H1 (cell line): ENCODE measurements around the gene ZNF646. TPM values are rescaled to one million over a fixed set of nuclear protein-coding genes. Genes with fewer than 3 reads are reported as not detected.

ENCODE experiments used
- CTCF ChIA-PET: fragments of 300-600 bp; sonication (Branson Sonifier 250); formaldehyde crosslinking; loops from one replicate; lab custom pipeline; 2021; ENCODE audit not compliant: partially characterized antibody; lab: Charles Lee
- POLR2A ChIA-PET: fragments of 300-600 bp; sonication (Branson Sonifier 250); formaldehyde crosslinking; loops from one replicate; lab custom pipeline; 2021; ENCODE audit warnings: inconsistent platforms; ENCODE audit not compliant: partially characterized antibody; lab: Charles Lee
- DNase-seq, 2 experiments: peaks; one replicate each; pipeline versions ENCODE4 v3.0.0 to v3.0.0-alpha.2; 2010 to 2022; ENCODE audit warnings: low spot score in 2 of 2, low read depth in 1 of 2, mixed read lengths in 1 of 2
- FAIRE-seq: peaks from 2 replicates; lab custom pipeline; 2011; peaks lifted over from hg19 to GRCh38; lab: Jason Lieb, UNC
- H2AFZ ChIP-seq: 2 replicates; pipeline ENCODE4 v1.8.1; 2012; ENCODE audit warnings: low read length, inconsistent platforms
- H2AK5ac ChIP-seq: 2 replicates; pipeline ENCODE4 v1.6.1; 2013; ENCODE audit warnings: low read depth, low read length
- H2BK120ac ChIP-seq: replicated peaks from 2 replicates; pipeline ENCODE3; 2013; ENCODE audit warnings: low read depth, low read length, inconsistent platforms
- H2BK12ac ChIP-seq: 2 replicates; pipeline ENCODE4 v1.6.1; 2013; ENCODE audit warnings: low read depth, low read length
- H2BK15ac ChIP-seq: 2 replicates; pipeline ENCODE4 v1.6.1; 2013; ENCODE audit warnings: low read length
- H2BK20ac ChIP-seq: 2 replicates; pipeline ENCODE4 v1.6.1; 2013; ENCODE audit warnings: low read length
- H2BK5ac ChIP-seq: 2 replicates; pipeline ENCODE4 v1.6.1; 2013; ENCODE audit warnings: low read depth, low read length
- H3K14ac ChIP-seq: 2 replicates; pipeline ENCODE4 v1.6.1; 2013; ENCODE audit warnings: inconsistent platforms; ENCODE audit not compliant: insufficient read length
- H3K18ac ChIP-seq: 2 replicates; pipeline ENCODE4 v1.6.1; 2013; ENCODE audit warnings: low read length; ENCODE audit errors: extremely low read depth
- H3K23ac ChIP-seq: 2 replicates; pipeline ENCODE4 v1.6.1; 2013; ENCODE audit warnings: inconsistent platforms; ENCODE audit not compliant: insufficient read length
- H3K23me2 ChIP-seq: 2 replicates; pipeline ENCODE4 v1.6.1; 2013; ENCODE audit warnings: low read depth, low read length
- H3K27ac ChIP-seq: 2 replicates; pipeline ENCODE4 v1.6.1; 2011; ENCODE audit warnings: low read depth, low read length, inconsistent platforms
- H3K27me3 ChIP-seq, 4 experiments: replicated peaks in 1 of 4; 1 replicate in 1 of 4; 2 replicates in 3 of 4; pipeline versions ENCODE4 v1.6.1 to v1.8.1; 2011 to 2013; ENCODE audit warnings: low read length in 3 of 4, mild to moderate bottlenecking in 3 of 4, inconsistent platforms in 2 of 4, mixed read lengths in 2 of 4, moderate library complexity in 1 of 4; ENCODE audit not compliant: control insufficient read depth in 3 of 4, insufficient read depth in 3 of 4; ENCODE audit errors: extremely low read depth in 1 of 4
- H3K36me3 ChIP-seq, 4 experiments: 2 replicates each; pipeline versions ENCODE4 v1.6.1 to v1.8.1; 2011 to 2013; ENCODE audit warnings: mild to moderate bottlenecking in 4 of 4, low read length in 3 of 4, moderate library complexity in 2 of 4, control low read depth in 1 of 4, inconsistent platforms in 1 of 4; ENCODE audit not compliant: insufficient read depth in 4 of 4, control insufficient read depth in 2 of 4
- H3K4ac ChIP-seq: replicated peaks from 2 replicates; pipeline ENCODE3; 2013; ENCODE audit warnings: low read length, low read depth, mixed read lengths, inconsistent platforms; ENCODE audit not compliant: insufficient read length
- H3K4me1 ChIP-seq, 4 experiments: replicated peaks in 1 of 4; 1 replicate in 1 of 4; 2 replicates in 3 of 4; pipeline versions ENCODE4 v1.6.1 to v1.8.1; 2011 to 2013; ENCODE audit warnings: low read length in 3 of 4, inconsistent platforms in 2 of 4, mixed read lengths in 1 of 4; ENCODE audit not compliant: insufficient read depth in 4 of 4, control insufficient read depth in 3 of 4
- H3K4me2 ChIP-seq, 2 experiments: 2 replicates each; pipeline versions ENCODE4 v1.6.1 to v1.8.1; 2011 to 2013; ENCODE audit warnings: low read depth in 2 of 2, low read length in 2 of 2, control low read depth in 1 of 2, inconsistent platforms in 1 of 2, mild to moderate bottlenecking in 1 of 2; ENCODE audit not compliant: insufficient read depth in 1 of 2
- H3K4me3 ChIP-seq, 4 experiments: fragments of 200-600, 300-600 bp in 1 of 4; sonication (generic), shearing (Covaris generic), sonication (Bioruptor Twin) in 1 of 4; 2 replicates each; pipeline versions ENCODE4 v1.5.1 to v1.8.1; 2011 to 2016; ENCODE audit warnings: low read length in 4 of 4, low read depth in 3 of 4, control low read depth in 2 of 4, inconsistent platforms in 2 of 4, mild to moderate bottlenecking in 2 of 4, mixed read lengths in 1 of 4, moderate library complexity in 1 of 4; ENCODE audit not compliant: insufficient read depth in 2 of 4; ENCODE audit errors: extremely low read depth in 1 of 4
- H3K56ac ChIP-seq: replicated peaks from 2 replicates; pipeline ENCODE3; 2013; ENCODE audit warnings: low read depth, mild to moderate bottlenecking, mixed read lengths, low read length, inconsistent platforms; ENCODE audit not compliant: insufficient read length
- H3K79me1 ChIP-seq: 2 replicates; pipeline ENCODE4 v1.6.1; 2013; ENCODE audit warnings: low read depth, low read length, control low read depth
- H3K79me2 ChIP-seq, 2 experiments: 2 replicates each; pipeline versions ENCODE4 v1.6.1 to v1.8.1; 2012 to 2013; ENCODE audit warnings: low read length in 2 of 2, mild to moderate bottlenecking in 2 of 2, inconsistent platforms in 1 of 2; ENCODE audit not compliant: insufficient read depth in 2 of 2, control insufficient read depth in 1 of 2
- H3K9ac ChIP-seq, 4 experiments: replicated peaks in 1 of 4; 1 replicate in 1 of 4; 2 replicates in 3 of 4; pipeline versions ENCODE4 v1.6.1 to v1.8.1; 2011 to 2013; ENCODE audit warnings: low read depth in 3 of 4, low read length in 3 of 4, control low read depth in 2 of 4, mild to moderate bottlenecking in 2 of 4, moderate library complexity in 2 of 4, inconsistent platforms in 1 of 4; ENCODE audit errors: extremely low read depth in 1 of 4
- H3K9me3 ChIP-seq, 2 experiments: 2 replicates each; pipeline versions ENCODE4 v1.6.1 to v1.8.1; 2012 to 2013; ENCODE audit warnings: mild to moderate bottlenecking in 2 of 2, moderate library complexity in 2 of 2, control low read depth in 1 of 2, inconsistent platforms in 1 of 2, low read depth in 1 of 2, low read length in 1 of 2, mixed read lengths in 1 of 2; ENCODE audit not compliant: insufficient read depth in 2 of 2
- H4K20me1 ChIP-seq, 2 experiments: replicated peaks in 1 of 2; 2 replicates each; pipeline versions ENCODE3 to v1.8.1; 2011 to 2013; ENCODE audit warnings: inconsistent platforms in 2 of 2, low read length in 2 of 2, mild to moderate bottlenecking in 1 of 2; ENCODE audit not compliant: insufficient read depth in 2 of 2, control insufficient read depth in 1 of 2
- H4K5ac ChIP-seq: 2 replicates; pipeline ENCODE4 v1.6.1; 2013; ENCODE audit warnings: low read length, low read depth, mixed read lengths, inconsistent platforms; ENCODE audit not compliant: insufficient read length
- H4K8ac ChIP-seq: 2 replicates; pipeline ENCODE4 v1.8.0; 2013; ENCODE audit warnings: mild to moderate bottlenecking, moderate library complexity, low read length, inconsistent platforms; ENCODE audit not compliant: insufficient read depth; ENCODE audit errors: extremely low read depth
- H4K91ac ChIP-seq: replicated peaks from 2 replicates; pipeline ENCODE3; 2013; ENCODE audit warnings: low read length, mixed read lengths, inconsistent platforms; ENCODE audit not compliant: insufficient read length
- BCL11A ChIP-seq, 2 experiments: IDR thresholded peaks; one replicate each; pipeline ENCODE4 v1.6.1; 2011; ENCODE audit warnings: low read depth in 2 of 2, low read length in 2 of 2, mild to moderate bottlenecking in 2 of 2
- CBX5 ChIP-seq: fragments of 300-800, 300-1000 bp; sonication (generic); IDR thresholded peaks from 2 replicates; pipeline ENCODE4 v1.7.1; 2016; ENCODE audit warnings: antibody characterized with exemption, low read length, low read depth
- CEBPB ChIP-seq: IDR thresholded peaks from 2 replicates; pipeline ENCODE4 v1.6.1; 2012; ENCODE audit warnings: low read depth, low read length
- EGR1 ChIP-seq: IDR thresholded peaks from 2 replicates; pipeline ENCODE4 v1.6.1; 2011; ENCODE audit warnings: low read depth, low read length, borderline replicate concordance
- FOSL1 ChIP-seq: IDR thresholded peaks from 2 replicates; pipeline ENCODE4 v1.6.1; 2011; ENCODE audit warnings: mild to moderate bottlenecking, low read depth, low read length, moderate library complexity; ENCODE audit not compliant: insufficient read depth
- HDAC6 ChIP-seq: IDR thresholded peaks from one replicate; pipeline ENCODE4 v1.7.1; 2012; ENCODE audit warnings: low read depth, mild to moderate bottlenecking, inconsistent platforms, low read length, moderate library complexity
- KDM4A ChIP-seq: IDR thresholded peaks from one replicate; pipeline ENCODE4 v1.7.1; 2012; ENCODE audit warnings: low read depth, mild to moderate bottlenecking, moderate library complexity, low read length, inconsistent platforms; ENCODE audit not compliant: severe bottlenecking
- NRF1 ChIP-seq: IDR thresholded peaks from 2 replicates; pipeline ENCODE4 v1.6.1; 2011; ENCODE audit warnings: mild to moderate bottlenecking, low read depth, low read length, improper control_type of control experiment
- TAF7 ChIP-seq: optimal IDR thresholded peaks from 2 replicates; pipeline ENCODE3; 2011; ENCODE audit warnings: low read depth, mild to moderate bottlenecking, inconsistent platforms, low read length, moderate library complexity, borderline replicate concordance
- WGBS, 2 experiments: shearing (Covaris generic) in 1 of 2; methylation state at CpG; one replicate each; pipeline versions ENCODE4 v1.1.6 to v1.1.7; 2013 to 2015; ENCODE audit warnings: low lambda C conversion rate in 2 of 2, mixed read lengths in 2 of 2, inconsistent platforms in 1 of 2, low coverage in 1 of 2, missing lambda C conversion rate in 1 of 2; ENCODE audit not compliant: insufficient replicate concordance in 2 of 2, insufficient coverage in 1 of 2, insufficient read length in 1 of 2; ENCODE audit errors: extremely low coverage in 1 of 2, missing lambda C conversion rate in 1 of 2; 5-methylcytosine and 5-hydroxymethylcytosine counted together
- polyA plus RNA-seq, 7 experiments: library from polyadenylated mRNA; depleted of rRNA in 3 of 7; stranded (reverse) in 5 of 7; unstranded in 2 of 7; fragments of >200 nt in 5 of 7; fragments of 200-250 nt in 2 of 7; gene quantifications; 1 replicate in 5 of 7; 2 replicates in 1 of 7; 4 replicates in 1 of 7; pipeline versions ENCODE4 v1.2.1 to v1.2.3, GENCODE V29; 2011 to 2013; ENCODE audit warnings: missing spikeins in 2 of 7, mixed read lengths in 2 of 7
- total RNA-seq: library from RNA; stranded (reverse); fragmentation: NEBNext Ultra II Directional; extraction: Animal tissue kit (Norgen Biotek cat#: 25700); gene quantifications from 2 replicates; pipeline ENCODE4 v1.2.1, GENCODE V29; 2021

Gene ZNF646
- total and polyA plus RNA-seq, 2 of the 8 experiments (the other 6 are each of a cell fraction or from before 2014, with no cell fraction given) = 6.5 to 25.0 TPM

GRCh38 chr16:31063495-31063842, 10.8 kb upstream of the ZNF646 start:
- H2BK5ac ChIP-seq = no peak overlapping the region
- H2BK20ac ChIP-seq = no peak overlapping the region
- peaks cover 0 to 15% of the 10 kb centered on the region in 2 experiments for H4K20me1 ChIP-seq
- ChIA-PET POLR2A (interaction anchor here (0.7 to 2.3 kb wide), 8 partner anchors 11 to 116 kb away, joined by 3 to 10 read pairs (median 4); partner anchors contain the start of genes FUS, ZNF646 and ZNF668), CTCF (interaction anchor here (0.7 to 2.3 kb wide), 2 partner anchors 13 to 78 kb away, joined by 3 to 7 read pairs; no protein-coding TSS in a partner anchor)
- H4K91ac ChIP-seq = no peak overlapping the region
- no peak for FAIRE-seq
- H3K23ac ChIP-seq = no peak overlapping the region
- H4K8ac ChIP-seq = 0 out of 2 replicates have a peak overlapping the region, but pooled peaks have one; percentile 5
- H2BK12ac ChIP-seq = no peak overlapping the region
- no peak overlapping the region for H2BK15ac ChIP-seq
- H2BK120ac ChIP-seq = no peak overlapping the region
- no peak overlapping the region for H3K14ac ChIP-seq
- H3K4ac ChIP-seq = no peak overlapping the region
- H3K4me1 ChIP-seq = no peaks in the 10 kb centered on the region
- H3K27ac ChIP-seq = no peak overlapping the region
- no peak overlapping the region for H2AFZ ChIP-seq
- no peaks in the 10 kb centered on the region for H3K23me2 ChIP-seq
- no peak overlapping the region for H3K4me2 ChIP-seq
- H3K18ac ChIP-seq = no peak overlapping the region
- no peak overlapping the region for H3K9ac ChIP-seq
- TF ChIP-seq EGR1 (no peak), CBX5 (no peak), KDM4A (no peak), HDAC6 (no peak), BCL11A (IDR thresholded peaks at IDR 0.05; ENCODE audit: low read depth in 2 of 2, low read length in 2 of 2) (no peak), NRF1 (no peak), FOSL1 (no peak), CEBPB (no peak), TAF7 (no peak)
- TF ChIP-seq, all 59 proteins: peak for 0
- Histone ChIP-seq H3K36me3 (peaks cover 6 to 28% (median 14%) of the 10 kb centered on the region in 4 experiments; a peak in 6 of 8 replicates), H3K9me3 (no peaks in the 10 kb centered on the region), H3K56ac (no peak overlapping the region), H3K79me2 (peaks cover 0 to 24% of the 10 kb centered on the region in 2 experiments; a peak in 2 of 4 replicates), H3K27me3 (no peaks in the 10 kb centered on the region), H2AK5ac (no peak overlapping the region), H4K5ac (no peak overlapping the region), H3K4me3 (no peak overlapping the region), H3K79me1 (peaks cover 5% of the 10 kb centered on the region; the same call in 1 of the 2 replicates)
- 99% methylated on average over 9 of the region's 9 CpGs; no CpG with 5 or more reads in 1 of the 2 experiments for WGBS, 2 experiments
- no peak for DNase-seq
